ENCODE results near the gene CDH23. TPM values are rescaled to one million over a fixed set of nuclear protein-coding genes. Genes with fewer than 3 reads are reported as not detected.

CDH23 gene
- total RNA-seq, 1 donor = 0.36 TPM

DNA sequence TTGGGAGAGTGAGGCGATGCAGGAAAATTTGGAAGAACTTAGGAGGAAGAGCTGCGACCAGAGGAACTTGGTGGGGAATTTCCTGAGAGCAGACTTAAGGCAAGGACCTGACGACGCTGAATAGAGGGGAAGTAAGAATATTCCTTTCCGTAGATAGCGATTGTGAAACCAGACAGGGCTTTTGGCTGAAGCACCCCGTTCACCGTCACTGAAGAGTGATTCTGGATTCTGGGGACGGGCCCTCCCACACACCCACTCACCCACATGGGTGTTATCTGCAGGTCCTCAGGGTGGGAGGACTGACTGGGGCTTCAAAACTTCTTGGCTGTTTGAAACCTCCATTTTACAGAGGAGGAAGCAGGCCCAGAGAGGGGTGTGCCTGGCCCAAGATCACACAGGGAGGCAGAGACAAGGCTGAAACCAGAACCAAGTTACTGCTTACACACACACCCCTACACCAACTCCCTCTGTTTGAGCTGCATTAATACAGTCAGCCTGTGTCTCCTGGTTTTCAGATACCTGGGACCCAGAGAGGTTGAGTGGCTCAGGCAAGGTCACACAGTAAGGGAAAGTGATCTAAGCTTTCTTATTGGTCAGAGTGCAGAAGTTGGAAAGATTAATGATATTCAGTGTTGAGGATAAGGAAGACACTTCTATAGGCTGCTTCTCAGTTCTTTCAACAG, 37.2 kb upstream of the CDH23 start:
- no peak overlapping the region for H2AFZ ChIP-seq (ENCODE audit: low read length)
- H3K4me2 ChIP-seq (ENCODE audit: insufficient read depth, low read length) = no peak overlapping the region
- H3K79me2 ChIP-seq (ENCODE audit: insufficient read depth, low read length) = no peaks in the 10 kb centered on the region
- H3K4me3 ChIP-seq (ENCODE audit: insufficient read depth, low read length) = no peak overlapping the region
- H3K27ac ChIP-seq (ENCODE audit: low read depth, low read length) = no peak overlapping the region
- H4K20me1 ChIP-seq (ENCODE audit: insufficient read depth, low read length) = no peaks in the 10 kb centered on the region
- no peaks in the 10 kb centered on the region for H3K36me3 ChIP-seq (ENCODE audit: insufficient read depth, low read length)
- H3K27me3 ChIP-seq (ENCODE audit: insufficient read depth, low read length) = no peaks in the 10 kb centered on the region
- peaks cover 13% of the 10 kb centered on the region for H3K4me1 ChIP-seq (ENCODE audit: insufficient read depth, low read length)
- TF ChIP-seq, protein P1, sequence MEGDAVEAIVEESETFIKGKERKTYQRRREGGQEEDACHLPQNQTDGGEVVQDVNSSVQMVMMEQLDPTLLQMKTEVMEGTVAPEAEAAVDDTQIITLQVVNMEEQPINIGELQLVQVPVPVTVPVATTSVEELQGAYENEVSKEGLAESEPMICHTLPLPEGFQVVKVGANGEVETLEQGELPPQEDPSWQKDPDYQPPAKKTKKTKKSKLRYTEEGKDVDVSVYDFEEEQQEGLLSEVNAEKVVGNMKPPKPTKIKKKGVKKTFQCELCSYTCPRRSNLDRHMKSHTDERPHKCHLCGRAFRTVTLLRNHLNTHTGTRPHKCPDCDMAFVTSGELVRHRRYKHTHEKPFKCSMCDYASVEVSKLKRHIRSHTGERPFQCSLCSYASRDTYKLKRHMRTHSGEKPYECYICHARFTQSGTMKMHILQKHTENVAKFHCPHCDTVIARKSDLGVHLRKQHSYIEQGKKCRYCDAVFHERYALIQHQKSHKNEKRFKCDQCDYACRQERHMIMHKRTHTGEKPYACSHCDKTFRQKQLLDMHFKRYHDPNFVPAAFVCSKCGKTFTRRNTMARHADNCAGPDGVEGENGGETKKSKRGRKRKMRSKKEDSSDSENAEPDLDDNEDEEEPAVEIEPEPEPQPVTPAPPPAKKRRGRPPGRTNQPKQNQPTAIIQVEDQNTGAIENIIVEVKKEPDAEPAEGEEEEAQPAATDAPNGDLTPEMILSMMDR (IDR thresholded peaks at IDR 0.05; ENCODE audit: extremely low read depth, low read depth, low read length) = no peak
- H3K9me3 ChIP-seq (ENCODE audit: low read depth, low read length) = no peaks in the 10 kb centered on the region
- no peak for DNase-seq (ENCODE audit: insufficient read length, low spot score, missing footprints)

DNA sequence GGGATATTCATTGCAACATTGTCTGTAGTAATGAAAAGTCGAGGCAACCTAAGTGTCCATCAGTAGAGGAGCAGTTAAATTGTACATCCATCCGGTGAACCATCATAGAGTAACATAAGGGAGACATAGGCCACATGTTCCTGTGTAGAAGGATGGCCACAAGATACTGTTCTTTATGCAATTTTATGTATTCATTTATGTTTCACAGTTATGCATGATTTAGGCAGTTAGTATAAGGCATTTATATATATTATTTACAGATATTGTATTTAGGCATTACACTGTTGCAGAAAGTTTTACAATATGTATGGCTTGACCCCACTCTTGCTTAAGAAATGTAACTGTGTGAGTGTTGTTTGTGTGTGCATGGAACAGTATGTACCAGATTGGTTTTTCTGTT, 36.0 kb upstream of the CDH23 start:
- Histone ChIP-seq H3K4me2 (ENCODE audit: insufficient read depth, low read length) (no peak overlapping the region), H3K36me3 (ENCODE audit: insufficient read depth, low read length) (no peaks in the 10 kb centered on the region), H3K9me3 (ENCODE audit: low read depth, low read length) (no peaks in the 10 kb centered on the region), H3K79me2 (ENCODE audit: insufficient read depth, low read length) (no peaks in the 10 kb centered on the region), H3K4me1 (ENCODE audit: insufficient read depth, low read length) (peaks cover 9% of the 10 kb centered on the region), H3K4me3 (ENCODE audit: insufficient read depth, low read length) (no peak overlapping the region), H3K27ac (ENCODE audit: low read depth, low read length) (no peak overlapping the region), H2AFZ (ENCODE audit: low read length) (no peak overlapping the region), H4K20me1 (ENCODE audit: insufficient read depth, low read length) (no peaks in the 10 kb centered on the region), H3K27me3 (ENCODE audit: insufficient read depth, low read length) (no peaks in the 10 kb centered on the region)
- DNase-seq (ENCODE audit: insufficient read length, low spot score, missing footprints) = no peak
- TF ChIP-seq, protein P1 (IDR thresholded peaks at IDR 0.05; ENCODE audit: extremely low read depth, low read depth, low read length) = no peak

DNA sequence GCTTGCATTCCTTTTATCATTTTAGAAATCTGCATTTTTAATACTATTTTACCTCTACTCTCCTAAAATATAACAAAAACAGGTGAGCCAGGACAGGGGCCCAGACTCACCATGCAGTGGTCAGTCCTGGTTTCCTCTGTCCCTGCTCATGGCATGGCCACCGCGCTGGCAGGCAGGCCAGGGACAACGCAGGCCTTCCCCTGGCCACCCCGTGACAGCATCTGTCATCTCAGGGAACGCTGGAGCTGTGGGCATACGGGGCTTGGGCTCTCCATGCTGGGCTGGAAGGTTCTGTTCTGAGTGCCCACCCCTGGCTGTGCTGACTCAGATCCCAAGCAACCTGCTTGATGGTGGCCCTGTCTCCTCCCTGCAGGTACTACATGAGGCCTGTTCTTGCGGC, 35.1 kb upstream of the CDH23 start:
- H4K20me1 ChIP-seq (ENCODE audit: insufficient read depth, low read length) = no peaks in the 10 kb centered on the region
- H3K4me1 ChIP-seq (ENCODE audit: insufficient read depth, low read length) = peaks cover 9% of the 10 kb centered on the region
- TF ChIP-seq, protein P1 (IDR thresholded peaks at IDR 0.05; ENCODE audit: extremely low read depth, low read depth, low read length) = no peak
- H3K4me2 ChIP-seq (ENCODE audit: insufficient read depth, low read length) = no peak overlapping the region
- no peaks in the 10 kb centered on the region for H3K36me3 ChIP-seq (ENCODE audit: insufficient read depth, low read length)
- no peak overlapping the region for H2AFZ ChIP-seq (ENCODE audit: low read length)
- H3K27me3 ChIP-seq (ENCODE audit: insufficient read depth, low read length) = no peaks in the 10 kb centered on the region
- H3K79me2 ChIP-seq (ENCODE audit: insufficient read depth, low read length) = no peaks in the 10 kb centered on the region
- no peak for DNase-seq (ENCODE audit: insufficient read length, low spot score, missing footprints)
- H3K4me3 ChIP-seq (ENCODE audit: insufficient read depth, low read length) = no peak overlapping the region
- H3K9me3 ChIP-seq (ENCODE audit: low read depth, low read length) = no peaks in the 10 kb centered on the region
- no peak overlapping the region for H3K27ac ChIP-seq (ENCODE audit: low read depth, low read length)

DNA sequence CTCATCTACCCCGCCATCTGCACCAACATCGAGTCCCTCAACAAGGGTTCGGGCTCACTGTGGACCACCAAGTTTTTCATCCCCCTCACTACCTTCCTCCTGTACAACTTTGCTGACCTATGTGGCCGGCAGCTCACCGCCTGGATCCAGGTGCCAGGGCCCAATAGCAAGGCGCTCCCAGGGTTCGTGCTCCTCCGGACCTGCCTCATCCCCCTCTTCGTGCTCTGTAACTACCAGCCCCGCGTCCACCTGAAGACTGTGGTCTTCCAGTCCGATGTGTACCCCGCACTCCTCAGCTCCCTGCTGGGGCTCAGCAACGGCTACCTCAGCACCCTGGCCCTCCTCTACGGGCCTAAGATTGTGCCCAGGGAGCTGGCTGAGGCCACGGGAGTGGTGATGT, 34.6 kb upstream of the CDH23 start:
- Histone ChIP-seq H3K27ac (ENCODE audit: low read depth, low read length) (no peak overlapping the region), H3K9me3 (ENCODE audit: low read depth, low read length) (no peaks in the 10 kb centered on the region), H4K20me1 (ENCODE audit: insufficient read depth, low read length) (no peaks in the 10 kb centered on the region), H3K36me3 (ENCODE audit: insufficient read depth, low read length) (no peaks in the 10 kb centered on the region), H3K79me2 (ENCODE audit: insufficient read depth, low read length) (no peaks in the 10 kb centered on the region), H3K4me1 (ENCODE audit: insufficient read depth, low read length) (peaks cover 15% of the 10 kb centered on the region), H3K4me2 (ENCODE audit: insufficient read depth, low read length) (no peak overlapping the region), H3K4me3 (ENCODE audit: insufficient read depth, low read length) (no peak overlapping the region), H2AFZ (ENCODE audit: low read length) (no peak overlapping the region), H3K27me3 (ENCODE audit: insufficient read depth, low read length) (no peaks in the 10 kb centered on the region)
- DNase-seq (ENCODE audit: insufficient read length, low spot score, missing footprints) = no peak
- TF ChIP-seq, protein P1 (IDR thresholded peaks at IDR 0.05; ENCODE audit: extremely low read depth, low read depth, low read length) = no peak
